Measurements from ENCODE around the gene GPR132. TPM values are rescaled to one million over a fixed set of nuclear protein-coding genes. Genes with fewer than 3 reads are reported as not detected.

GPR132 gene
- polyA plus RNA-seq, 1 donor (not counting 4 experiments of a cell fraction or from before 2014, with no cell fraction given), result not detected

DNA sequence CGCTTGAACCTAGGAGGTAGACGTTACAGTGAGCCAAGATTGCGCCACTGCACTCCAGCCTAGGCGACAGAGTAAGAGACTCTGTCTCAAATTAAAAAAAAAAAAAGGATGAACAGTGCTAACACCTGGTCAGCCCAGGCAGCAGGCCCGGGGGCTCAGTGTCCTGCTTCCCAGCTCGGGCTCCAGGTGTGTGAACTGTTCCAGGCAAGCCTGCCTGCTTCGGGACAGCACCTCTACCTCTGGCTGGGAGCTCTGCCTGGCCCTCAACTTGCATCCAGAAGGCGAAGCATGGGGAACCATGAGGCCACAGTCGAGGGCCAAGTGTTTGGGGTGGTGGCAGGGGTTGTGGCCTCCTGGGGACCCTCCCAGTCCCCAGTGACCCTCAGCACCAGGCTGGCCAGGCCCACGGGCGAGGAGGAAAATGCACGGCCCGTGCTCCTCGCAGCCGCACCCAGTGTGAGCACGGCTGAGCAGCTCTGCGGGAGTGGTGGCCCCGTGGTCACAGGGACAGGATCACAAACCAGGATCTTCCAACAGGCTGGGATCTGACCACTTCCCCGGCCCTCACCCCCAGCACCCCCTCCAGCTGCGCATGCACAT lies 59.8 kb downstream of the GPR132 start:
- Histone ChIP-seq H3K36me3 (ENCODE audit: control insufficient read depth in 2 of 2, extremely low read depth in 1 of 2, insufficient read depth in 2 of 2, low read length in 2 of 2) (peaks cover 11 to 16% of the 10 kb centered on the region in 2 experiments), H3K27me3 (ENCODE audit: control insufficient read depth, extremely low read depth, insufficient read depth, low read length) (no peaks in the 10 kb centered on the region), H3K4me2 (ENCODE audit: control insufficient read depth, extremely low read depth, insufficient read depth, low read depth, low read length) (no peak overlapping the region), H3K27ac (ENCODE audit: control insufficient read depth, insufficient read depth, low read length) (no peak overlapping the region), H3K9ac (ENCODE audit: control insufficient read depth, extremely low read depth, insufficient read depth, low read length) (no peak overlapping the region), H3K4me3 (ENCODE audit: control insufficient read depth in 2 of 3, extremely low read depth in 1 of 3, insufficient read depth in 2 of 3, low read depth in 1 of 3, low read length in 3 of 3) (no peak overlapping the region), H3K9me3 (ENCODE audit: control insufficient read depth, low read depth, low read length) (no peaks in the 10 kb centered on the region), H4K20me1 (ENCODE audit: control insufficient read depth, extremely low read depth, insufficient read depth, low read length) (peaks cover 10% of the 10 kb centered on the region), H2AFZ (ENCODE audit: control insufficient read depth, low read length) (no peak overlapping the region), H3K79me2 (ENCODE audit: control insufficient read depth, insufficient read depth, low read length) (peaks cover 50% of the 10 kb centered on the region), H3K9me1 (ENCODE audit: control insufficient read depth, extremely low read depth, insufficient read depth, low read length) (no peaks in the 10 kb centered on the region), H3K4me1 (ENCODE audit: control insufficient read depth, extremely low read depth, insufficient read depth, low read length) (no peaks in the 10 kb centered on the region)
- no peak for TF ChIP-seq EZH2 (IDR thresholded peaks at IDR 0.05; ENCODE audit: low read length)
- TF ChIP-seq, protein P1, sequence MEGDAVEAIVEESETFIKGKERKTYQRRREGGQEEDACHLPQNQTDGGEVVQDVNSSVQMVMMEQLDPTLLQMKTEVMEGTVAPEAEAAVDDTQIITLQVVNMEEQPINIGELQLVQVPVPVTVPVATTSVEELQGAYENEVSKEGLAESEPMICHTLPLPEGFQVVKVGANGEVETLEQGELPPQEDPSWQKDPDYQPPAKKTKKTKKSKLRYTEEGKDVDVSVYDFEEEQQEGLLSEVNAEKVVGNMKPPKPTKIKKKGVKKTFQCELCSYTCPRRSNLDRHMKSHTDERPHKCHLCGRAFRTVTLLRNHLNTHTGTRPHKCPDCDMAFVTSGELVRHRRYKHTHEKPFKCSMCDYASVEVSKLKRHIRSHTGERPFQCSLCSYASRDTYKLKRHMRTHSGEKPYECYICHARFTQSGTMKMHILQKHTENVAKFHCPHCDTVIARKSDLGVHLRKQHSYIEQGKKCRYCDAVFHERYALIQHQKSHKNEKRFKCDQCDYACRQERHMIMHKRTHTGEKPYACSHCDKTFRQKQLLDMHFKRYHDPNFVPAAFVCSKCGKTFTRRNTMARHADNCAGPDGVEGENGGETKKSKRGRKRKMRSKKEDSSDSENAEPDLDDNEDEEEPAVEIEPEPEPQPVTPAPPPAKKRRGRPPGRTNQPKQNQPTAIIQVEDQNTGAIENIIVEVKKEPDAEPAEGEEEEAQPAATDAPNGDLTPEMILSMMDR (optimal IDR thresholded peaks at IDR 0.05 in 1 of 3, IDR thresholded peaks at IDR 0.05 in 1 of 3, conservative IDR thresholded peaks at IDR 0.05 in 1 of 3; ENCODE audit: extremely low read depth in 1 of 3, insufficient read depth in 2 of 3, low read length in 3 of 3), result no peak
- dilution Hi-C loops (cut with MboI; ENCODE audit: extremely low pct_ligation_motif_present, low sequenced_read_pairs), result no loop called here
- FAIRE-seq, result no peak
- no peak for DNase-seq (ENCODE audit: low read depth, low spot score)

Small RNA genes within 50 kb of the gene (small RNA-seq; reads per million reads assigned to genes)
- gene AL512356.2 (ENCODE audit: insufficient read length in 3 of 3, low read depth in 3 of 3, low replicate concordance in 1 of 3), result 0 reads per million in 3 experiments

Other genes starting within 250 kb of the GPR132 start
- gene CEP170B, start 200.2 kb downstream of the GPR132 start, polyA plus RNA-seq, result 8.7 to 15.6 TPM (median 14.9 TPM) in 3 replicates
- 0.01 TPM in 1 of 3 replicates, not detected in the others for gene PLD4, start 140.6 kb downstream of the GPR132 start, polyA plus RNA-seq
- gene AHNAK2, start 87.1 kb downstream of the GPR132 start, polyA plus RNA-seq, result 142 to 198 TPM (median 164 TPM) in 3 replicates
- gene CLBA1, start 79.6 kb downstream of the GPR132 start, polyA plus RNA-seq, result 8.6 to 11.7 TPM (median 9.1 TPM) in 3 replicates
- 29.8 to 48.7 TPM (median 35.7 TPM) in 3 replicates for gene CDCA4, start 44.3 kb downstream of the GPR132 start, polyA plus RNA-seq
- gene JAG2, start 103.3 kb upstream of the GPR132 start, polyA plus RNA-seq, result 28.3 to 38.2 TPM (median 36.5 TPM) in 3 replicates
- 15.6 to 28.8 TPM (median 16.1 TPM) in 3 replicates for gene NUDT14, start 115.9 kb upstream of the GPR132 start, polyA plus RNA-seq
- gene BTBD6, start 183.1 kb upstream of the GPR132 start, polyA plus RNA-seq, result 22.2 to 31.9 TPM (median 28.3 TPM) in 3 replicates
- gene BRF1, start 235.6 kb upstream of the GPR132 start, polyA plus RNA-seq, result 5.4 to 8.1 TPM (median 6.5 TPM) in 3 replicates
- gene PACS2, start 249.3 kb upstream of the GPR132 start, polyA plus RNA-seq, result 11.8 to 20.8 TPM (median 20.5 TPM) in 3 replicates